CD14-positive monocyte (primary cell): ENCODE results near the gene DIS3L2. TPM values are rescaled to one million over a fixed set of nuclear protein-coding genes. Genes with fewer than 3 reads are reported as not detected.

Source experiments
- DNase-seq, 3 donors: peaks; one replicate each; pipeline ENCODE4 v3.0.0-alpha.2; 2011 to 2022
- H2AFZ ChIP-seq: 2 replicates; pipeline ENCODE4 v1.6.0; 2012; ENCODE audit warnings: mild to moderate bottlenecking, low read depth, low read length, inconsistent platforms; ENCODE audit not compliant: insufficient read depth, poor library complexity, severe bottlenecking
- H3K27ac ChIP-seq, 2 donors: 1 replicate in 1 of 2; 2 replicates in 1 of 2; pipeline ENCODE4 v1.5.1; 2012 to 2013; ENCODE audit warnings: low read length in 2 of 2, control low read depth in 1 of 2, inconsistent platforms in 1 of 2, low read depth in 1 of 2, mild to moderate bottlenecking in 1 of 2
- H3K27me3 ChIP-seq, 2 donors: one replicate each; pipeline versions ENCODE4 v1.6.0 to v1.6.1; 2011 to 2013; ENCODE audit warnings: low read length in 2 of 2; ENCODE audit not compliant: control insufficient read depth in 2 of 2, insufficient read depth in 2 of 2
- H3K36me3 ChIP-seq, 2 donors: replicated peaks in 1 of 2; 1 replicate in 1 of 2; 2 replicates in 1 of 2; pipeline versions ENCODE4 v1.5.1 to v1.6.1; 2012 to 2013; ENCODE audit warnings: low read length in 2 of 2, control low read depth in 1 of 2, inconsistent platforms in 1 of 2, mild to moderate bottlenecking in 1 of 2; ENCODE audit not compliant: insufficient read depth in 2 of 2, control insufficient read depth in 1 of 2
- H3K4me1 ChIP-seq, 2 donors: 1 replicate in 1 of 2; 2 replicates in 1 of 2; pipeline versions ENCODE4 v1.5.1 to v1.6.1; 2012 to 2013; ENCODE audit warnings: low read length in 2 of 2, control low read depth in 1 of 2, inconsistent platforms in 1 of 2, mild to moderate bottlenecking in 1 of 2, moderate library complexity in 1 of 2; ENCODE audit not compliant: insufficient read depth in 2 of 2, control insufficient read depth in 1 of 2
- H3K4me2 ChIP-seq: replicated peaks from 2 replicates; pipeline ENCODE3; 2012; ENCODE audit warnings: low read length, moderate library complexity, mild to moderate bottlenecking; ENCODE audit not compliant: poor library complexity, severe bottlenecking; ENCODE audit errors: extremely low read depth
- H3K4me3 ChIP-seq, 3 experiments: fragments of 200-600 bp in 1 of 3; sonication (generic) in 1 of 3; replicated peaks in 1 of 3; 1 replicate in 2 of 3; 2 replicates in 1 of 3; pipeline ENCODE4 v1.5.1; 2011 to 2013; ENCODE audit warnings: low read length in 3 of 3, mild to moderate bottlenecking in 3 of 3, control low read depth in 2 of 3, low read depth in 2 of 3, inconsistent platforms in 1 of 3, moderate library complexity in 1 of 3
- H3K79me2 ChIP-seq: 2 replicates; pipeline ENCODE4 v1.6.0; 2012; ENCODE audit warnings: mild to moderate bottlenecking, control low read depth, inconsistent platforms, low read length, moderate library complexity; ENCODE audit not compliant: insufficient read depth
- H3K9ac ChIP-seq: 2 replicates; pipeline ENCODE4 v1.6.0; 2017; ENCODE audit warnings: low read length, mild to moderate bottlenecking; ENCODE audit not compliant: insufficient read depth, poor library complexity, severe bottlenecking
- H3K9me3 ChIP-seq, 2 donors: replicated peaks in 1 of 2; 1 replicate in 1 of 2; 2 replicates in 1 of 2; pipeline versions ENCODE4 v1.5.1 to v1.6.1; 2012 to 2013; ENCODE audit warnings: low read length in 2 of 2, control low read depth in 1 of 2; ENCODE audit not compliant: control insufficient read depth in 1 of 2, insufficient read depth in 1 of 2
- H4K20me1 ChIP-seq: 2 replicates; pipeline ENCODE4 v1.6.0; 2012; ENCODE audit warnings: mild to moderate bottlenecking, low read length, control low read depth, moderate library complexity; ENCODE audit not compliant: insufficient read depth
- H3K27ac Mint-ChIP-seq, 7 donors: one replicate each; pipeline ENCODE4 v1.8.0; 2020; ENCODE audit warnings: mild to moderate bottlenecking in 7 of 7, mixed read lengths in 7 of 7, moderate library complexity in 6 of 7, inconsistent platforms in 2 of 7
- H3K27me3 Mint-ChIP-seq, 3 donors: one replicate each; pipeline ENCODE4 v1.8.0; 2021 to 2022; ENCODE audit warnings: low read depth in 3 of 3, mild to moderate bottlenecking in 3 of 3, mixed read lengths in 3 of 3, moderate library complexity in 3 of 3, inconsistent platforms in 1 of 3
- H3K36me3 Mint-ChIP-seq, 2 donors: one replicate each; pipeline ENCODE4 v1.8.0; 2020; ENCODE audit warnings: mixed read lengths in 2 of 2, inconsistent platforms in 1 of 2, mild to moderate bottlenecking in 1 of 2
- H3K4me1 Mint-ChIP-seq: one replicate; pipeline ENCODE4 v1.8.0; 2020; ENCODE audit warnings: mild to moderate bottlenecking, mixed read lengths
- H3K4me3 Mint-ChIP-seq, 2 donors: one replicate each; pipeline ENCODE4 v1.8.0; 2020; ENCODE audit warnings: mild to moderate bottlenecking in 2 of 2, mixed read lengths in 2 of 2, moderate library complexity in 1 of 2
- H3K9me3 Mint-ChIP-seq, 7 donors: one replicate each; pipeline ENCODE4 v1.8.0; 2020 to 2022; ENCODE audit warnings: mixed read lengths in 7 of 7, mild to moderate bottlenecking in 6 of 7, moderate library complexity in 6 of 7, inconsistent platforms in 2 of 7
- CTCF ChIP-seq: fragments of 200-600 bp; IDR thresholded peaks from one replicate; pipeline ENCODE4 v1.8.0; 2022; ENCODE audit warnings: antibody characterized with exemption, mild to moderate bottlenecking
- WGBS: methylation state at CpG from one replicate; pipeline ENCODE4 v1.1.5; 2013; ENCODE audit warnings: missing lambda C conversion rate; ENCODE audit not compliant: insufficient coverage; 5-methylcytosine and 5-hydroxymethylcytosine counted together
- intact Hi-C, 2 donors: fragments of 100-400 bp; cut with micrococcal nuclease; formaldehyde crosslinking; loops; one replicate each; pipeline versions ENCODE4 v1.15.0 to v1.15.1; 2023
- polyA plus RNA-seq, 3 donors: library from polyadenylated mRNA; depleted of rRNA in 1 of 3; unstranded in 2 of 3; stranded (reverse) in 1 of 3; fragments of 300-500 nt in 2 of 3; fragments of >200 nt in 1 of 3; fragmentation: Illumina TruSeq in 2 of 3; gene quantifications; 1 replicate in 2 of 3; 2 replicates in 1 of 3; pipeline ENCODE4 v1.2.3, GENCODE V29; 2012 to 2021

DIS3L2 gene
- polyA plus RNA-seq, 3 donors: 6.0 to 21.7 (median 6.4) TPM

GRCh38 chr2:232328516-232329460 lies 367.3 kb downstream of the DIS3L2 start:
- Histone ChIP-seq H3K4me1 (peaks cover 0 to 7% of the 10 kb centered on the region in 2 donors), H3K4me3 (no peak overlapping the region), H2AFZ (no peak overlapping the region), H3K9ac (no peak overlapping the region), H3K9me3 (no peaks in the 10 kb centered on the region), H3K36me3 (no peaks in the 10 kb centered on the region), H4K20me1 (no peaks in the 10 kb centered on the region), H3K79me2 (no peaks in the 10 kb centered on the region), H3K4me2 (no peak overlapping the region), H3K27ac (no peak overlapping the region), H3K27me3 (no peaks in the 10 kb centered on the region)
- Mint-ChIP-seq H3K27ac (peak overlapping the region in 1 of 7 donors; percentile 57), H3K36me3 (peaks cover 0 to 2% of the 10 kb centered on the region in 2 donors), H3K27me3 (peaks cover 0 to 1% (median 0%) of the 10 kb centered on the region in 3 donors), H3K9me3 (no peaks in the 10 kb centered on the region), H3K4me3 (no peak overlapping the region), H3K4me1 (peaks cover 13% of the 10 kb centered on the region)
- 94% methylated on average over 10 of the region's 14 CpGs for WGBS
- no peak for TF ChIP-seq CTCF
- intact Hi-C loops: loop anchor here (2.0 to 5.0 kb wide), 3 partner anchors 36 to 421 kb away; no protein-coding TSS in a partner anchor
- DNase-seq: no peak

DNA sequence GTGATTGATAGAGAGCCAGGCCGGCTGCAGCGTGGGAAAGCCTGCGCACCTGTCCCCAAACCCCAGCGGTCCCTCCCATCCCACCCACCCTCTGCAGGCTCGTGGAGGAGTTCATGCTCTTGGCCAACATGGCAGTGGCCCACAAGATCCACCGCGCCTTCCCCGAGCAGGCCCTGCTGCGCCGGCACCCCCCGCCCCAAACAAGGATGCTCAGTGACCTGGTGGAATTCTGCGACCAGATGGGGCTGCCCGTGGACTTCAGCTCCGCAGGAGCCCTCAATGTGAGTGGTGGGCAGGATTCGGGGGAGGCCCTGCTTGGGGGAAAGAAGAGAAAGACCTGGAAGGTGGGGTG lies 368.2 kb downstream of the DIS3L2 start:
- DNase-seq: no peak
- no peaks in the 10 kb centered on the region for H3K36me3 Mint-ChIP-seq

More for the DNA sequence above, 368.2 kb downstream of the DIS3L2 start:
- Mint-ChIP-seq H3K4me1 (peaks cover 9% of the 10 kb centered on the region), H3K4me3 (no peak overlapping the region), H3K27me3 (peaks cover 0 to 2% (median 1%) of the 10 kb centered on the region in 3 donors), H3K27ac (no peak overlapping the region), H3K9me3 (no peaks in the 10 kb centered on the region)
- H3K4me3 ChIP-seq: no peak overlapping the region
- intact Hi-C loops: loop anchor here (2.0 to 5.0 kb wide), 3 partner anchors 37 to 422 kb away; no protein-coding TSS in a partner anchor
- H3K9ac ChIP-seq: no peak overlapping the region
- no peaks in the 10 kb centered on the region for H3K79me2 ChIP-seq
- no peaks in the 10 kb centered on the region for H3K36me3 ChIP-seq
- 95% methylated on average over 8 of the region's 15 CpGs for WGBS
- H3K9me3 ChIP-seq: no peaks in the 10 kb centered on the region
- no peak overlapping the region for H2AFZ ChIP-seq
- no peaks in the 10 kb centered on the region for H4K20me1 ChIP-seq
- H3K4me1 ChIP-seq: peaks cover 0 to 7% of the 10 kb centered on the region in 2 donors
- H3K27ac ChIP-seq: no peak overlapping the region
- no peak overlapping the region for H3K4me2 ChIP-seq
- no peaks in the 10 kb centered on the region for H3K27me3 ChIP-seq
- TF ChIP-seq CTCF: no peak
